Stimulated activated CD4-positive, alpha-beta T cell treated with anti-CD3 and anti-CD28 coated beads, Interleukin-12 subunit alpha, Interleukin-12 subunit beta, amount 100 ng/mL, for 24 hours (primary cell): ENCODE results near the gene ATF7IP2.
A peak's percentile ranks its signal among the peaks of the same experiment; 100 is the strongest.
"Not testable (repeated sequence)": the region's sequence is repeated elsewhere in the genome, so short reads cannot be mapped to it uniquely, and the experiment has no call there.

Source experiments
- DNase-seq, 2 experiments: peaks; one replicate each; pipeline ENCODE4 v3.0.0-alpha.2; 2020; ENCODE audit warnings: low read depth in 2 of 2

ATF7IP2 gene

GRCh38 chr16:10385725-10386516, at the start of gene ATF7IP2:
ATF7IP2 (plus strand) TSS chr16:10386061; CDS start chr16:10430621, 44,560 bp downstream.
- peak; percentile 78 to 92 for DNase-seq

- no peak for DNase-seq
Measured at GRCh38 chr16:10338426-10338825, 47.4 kb upstream of the ATF7IP2 start.

- DNase-seq, result no peak
Measured at GRCh38 chr16:10339777-10340732, 45.8 kb upstream of the ATF7IP2 start.

- DNase-seq, result no peak
Measured at GRCh38 chr16:10343124-10343760, 42.6 kb upstream of the ATF7IP2 start.

- DNase-seq, result not testable (repeated sequence)
Measured at GRCh38 chr16:10344699-10345098, 41.2 kb upstream of the ATF7IP2 start.

- DNase-seq, result no peak
Measured at GRCh38 chr16:10345629-10346028, 40.2 kb upstream of the ATF7IP2 start.

GRCh38 chr16:10349851-10350250, 36.0 kb upstream of the ATF7IP2 start:
- DNase-seq, result no peak

GRCh38 chr16:10352262-10352661, 33.6 kb upstream of the ATF7IP2 start:
- no peak for DNase-seq

GRCh38 chr16:10355589-10355988, 30.3 kb upstream of the ATF7IP2 start:
- no peak for DNase-seq

GRCh38 chr16:10356870-10357842, 28.7 kb upstream of the ATF7IP2 start:
- no peak for DNase-seq

GRCh38 chr16:10361747-10362076, 24.1 kb upstream of the ATF7IP2 start:
- not testable (repeated sequence) for DNase-seq

GRCh38 chr16:10362077-10362863, 23.6 kb upstream of the ATF7IP2 start:
- no peak for DNase-seq

- not testable (repeated sequence) for DNase-seq
Measured at GRCh38 chr16:10362864-10363197, 23.0 kb upstream of the ATF7IP2 start.

GRCh38 chr16:10366619-10367018, 19.2 kb upstream of the ATF7IP2 start:
- DNase-seq, result not testable (repeated sequence)

- no peak for DNase-seq
Measured at GRCh38 chr16:10367616-10368188, 18.2 kb upstream of the ATF7IP2 start.

GRCh38 chr16:10368969-10369551, 16.8 kb upstream of the ATF7IP2 start:
- no peak for DNase-seq

GRCh38 chr16:10370096-10370726, 15.7 kb upstream of the ATF7IP2 start:
- DNase-seq, result no peak

- no peak for DNase-seq
Measured at GRCh38 chr16:10371592-10371991, 14.3 kb upstream of the ATF7IP2 start.

- no peak for DNase-seq
Measured at GRCh38 chr16:10373556-10373955, 12.3 kb upstream of the ATF7IP2 start.
